H54 (cell line): ENCODE results near the gene IFI27L1.

Experiments used
- DNase-seq: peaks from one replicate; pipeline ENCODE4 v3.0.0; 2011; ENCODE audit warnings: low spot score, mixed read lengths; ENCODE audit not compliant: insufficient read length
- FAIRE-seq: peaks from 3 replicates; lab custom pipeline; 2011; peaks lifted over from hg19 to GRCh38; lab: Jason Lieb, UNC
- POLR2A ChIP-seq: IDR thresholded peaks from 2 replicates; pipeline ENCODE4 v1.6.1; 2011; ENCODE audit warnings: low read depth, mild to moderate bottlenecking, low read length

The IFI27L1 gene

GRCh38 chr14:94109915-94110250, 28.8 kb downstream of the IFI27L1 start:
- no peak for DNase-seq
- no peak for FAIRE-seq
- no peak for TF ChIP-seq POLR2A

GRCh38 chr14:94110552-94111181, 29.6 kb downstream of the IFI27L1 start, which contains the start of gene IFI27:
TSS of gene IFI27 (plus strand) at chr14:94110736.
- FAIRE-seq (peak; percentile 11), DNase-seq (peak; percentile 26)
- no peak for TF ChIP-seq POLR2A

- TF ChIP-seq POLR2A: no peak
- DNase-seq: no peak
- no peak for FAIRE-seq
Measured at GRCh38 chr14:94111276-94112095, 30.4 kb downstream of the IFI27L1 start.

GRCh38 chr14:94112513-94113063, 31.5 kb downstream of the IFI27L1 start:
- FAIRE-seq (no peak), DNase-seq (no peak)
- TF ChIP-seq POLR2A: no peak

- DNase-seq (no peak), FAIRE-seq (no peak)
- no peak for TF ChIP-seq POLR2A
Measured at GRCh38 chr14:94113073-94113472, 32.0 kb downstream of the IFI27L1 start.

GRCh38 chr14:94113490-94113889, 32.4 kb downstream of the IFI27L1 start:
- FAIRE-seq: no peak
- DNase-seq: no peak

GRCh38 chr14:94113908-94114588, 32.9 kb downstream of the IFI27L1 start:
- TF ChIP-seq POLR2A: no peak
- FAIRE-seq (no peak), DNase-seq (no peak)

More at GRCh38 chr14:94113490-94113889, 32.4 kb downstream of the IFI27L1 start:
- TF ChIP-seq POLR2A: no peak

GRCh38 chr14:94114589-94115057, 33.5 kb downstream of the IFI27L1 start:
- no peak for DNase-seq
- FAIRE-seq: no peak
- no peak for TF ChIP-seq POLR2A

GRCh38 chr14:94115058-94115591, 34.0 kb downstream of the IFI27L1 start:
- no peak for FAIRE-seq

GRCh38 chr14:94115631-94116030, 34.5 kb downstream of the IFI27L1 start:
- TF ChIP-seq POLR2A: no peak
- no peak for FAIRE-seq

More at GRCh38 chr14:94115058-94115591, 34.0 kb downstream of the IFI27L1 start:
- DNase-seq: no peak
- TF ChIP-seq POLR2A: no peak

GRCh38 chr14:94116701-94117100, 35.6 kb downstream of the IFI27L1 start:
- TF ChIP-seq POLR2A: no peak
- DNase-seq (no peak), FAIRE-seq (no peak)

More at GRCh38 chr14:94115631-94116030, 34.5 kb downstream of the IFI27L1 start:
- DNase-seq: no peak

- FAIRE-seq (no peak), DNase-seq (no peak)
- TF ChIP-seq POLR2A: no peak
Measured at GRCh38 chr14:94117856-94118255, 36.7 kb downstream of the IFI27L1 start.

- DNase-seq: no peak
- no peak for TF ChIP-seq POLR2A
- FAIRE-seq: no peak
Measured at GRCh38 chr14:94119071-94119470, 38.0 kb downstream of the IFI27L1 start.
